DMS 273 (cell line): ENCODE data around the gene MTHFR.
A peak's percentile ranks its signal among the peaks of the same experiment; 100 is the strongest.

Source experiments
- DNase-seq: peaks from one replicate; lab custom pipeline; 2025; ENCODE audit not compliant: unreplicated experiment; lab: John Stamatoyannopoulos, UW

Gene MTHFR

DNA sequence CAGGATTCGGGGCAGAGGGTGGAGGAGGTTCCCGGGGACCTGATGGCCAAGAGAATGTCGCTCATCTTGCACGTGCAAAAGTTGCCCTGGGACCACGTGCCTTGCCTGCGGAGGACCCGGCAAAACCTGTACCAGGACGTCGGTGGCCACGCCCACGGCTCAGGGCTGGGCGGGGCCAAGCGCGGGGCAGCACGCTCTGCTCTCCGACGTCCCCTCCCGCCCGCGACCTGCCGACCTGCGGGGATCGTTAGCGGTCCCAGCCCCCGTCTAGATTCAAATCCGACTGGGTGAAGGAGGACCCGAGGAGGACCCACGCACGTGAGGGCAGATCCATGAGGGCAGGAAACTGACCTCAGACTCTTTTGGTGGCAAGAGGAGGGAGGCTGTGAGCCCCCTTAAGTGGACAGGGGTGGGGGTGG lies 43.8 kb downstream of the MTHFR start, which contains the start of gene C1orf167:
Gene C1orf167 (plus strand): TSS at position 206 of the 419 bp plus-strand sequence. CDS start 2,208 bp downstream, outside the sequence.
- DNase-seq: peak; percentile 27

DNA sequence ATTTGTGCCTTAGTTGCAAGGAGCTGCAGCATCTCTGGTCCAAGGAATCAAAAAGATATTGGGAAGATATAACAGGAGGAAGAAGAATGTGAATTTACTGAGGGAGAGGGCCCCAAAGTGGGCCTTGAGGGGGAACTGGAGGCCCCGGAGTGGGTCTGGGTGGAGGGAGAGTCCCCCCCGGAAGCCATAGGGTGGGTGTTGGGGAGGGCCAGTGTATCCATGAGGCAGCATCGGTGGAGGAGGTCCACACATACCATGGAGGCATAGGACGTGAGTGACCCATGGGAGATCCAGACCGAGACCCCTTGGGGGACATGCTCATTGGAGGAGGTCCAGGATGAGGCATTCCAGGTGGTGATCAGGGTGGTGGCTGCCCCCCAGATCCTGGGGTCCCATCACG lies 44.5 kb downstream of the MTHFR start:
- no peak for DNase-seq

DNA sequence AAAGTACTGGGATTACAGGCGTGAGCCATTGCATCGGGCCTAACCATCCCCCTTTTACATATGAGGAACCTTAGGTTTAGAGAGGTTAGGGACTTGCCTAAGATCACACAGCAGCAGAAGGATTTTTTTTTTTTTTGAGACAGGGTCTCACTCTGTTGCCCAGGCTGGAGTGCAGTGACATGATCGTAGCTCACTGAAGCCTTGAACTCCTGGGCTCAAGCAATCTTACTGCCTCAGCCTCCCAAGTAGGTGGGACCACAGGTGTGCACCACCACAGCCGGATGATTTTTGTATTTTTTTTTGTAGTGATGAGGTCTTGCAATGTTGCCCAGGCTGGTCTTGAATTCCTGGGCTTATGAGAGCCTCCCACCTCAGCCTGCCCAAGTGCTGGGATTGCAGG lies 46.0 kb downstream of the MTHFR start:
- DNase-seq: no peak

DNA sequence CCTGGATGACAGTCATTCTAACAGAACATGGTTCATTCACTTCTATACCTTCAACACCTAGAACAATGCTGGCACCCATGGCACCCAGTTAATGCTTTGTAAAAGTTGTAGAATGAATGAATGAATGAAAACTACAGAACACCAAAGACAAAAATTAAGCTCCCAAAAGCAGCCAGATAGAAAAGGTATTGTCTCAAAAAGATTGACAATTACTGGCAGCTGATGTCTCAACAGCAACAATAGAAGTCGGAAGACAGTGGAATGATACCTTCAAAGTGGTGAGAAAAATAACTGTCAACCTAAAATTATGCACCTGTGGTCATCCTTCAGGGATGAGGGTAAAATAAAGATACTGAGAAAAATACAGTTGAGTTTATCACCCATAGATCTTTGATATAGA lies 48.7 kb downstream of the MTHFR start:
- DNase-seq: no peak

DNA sequence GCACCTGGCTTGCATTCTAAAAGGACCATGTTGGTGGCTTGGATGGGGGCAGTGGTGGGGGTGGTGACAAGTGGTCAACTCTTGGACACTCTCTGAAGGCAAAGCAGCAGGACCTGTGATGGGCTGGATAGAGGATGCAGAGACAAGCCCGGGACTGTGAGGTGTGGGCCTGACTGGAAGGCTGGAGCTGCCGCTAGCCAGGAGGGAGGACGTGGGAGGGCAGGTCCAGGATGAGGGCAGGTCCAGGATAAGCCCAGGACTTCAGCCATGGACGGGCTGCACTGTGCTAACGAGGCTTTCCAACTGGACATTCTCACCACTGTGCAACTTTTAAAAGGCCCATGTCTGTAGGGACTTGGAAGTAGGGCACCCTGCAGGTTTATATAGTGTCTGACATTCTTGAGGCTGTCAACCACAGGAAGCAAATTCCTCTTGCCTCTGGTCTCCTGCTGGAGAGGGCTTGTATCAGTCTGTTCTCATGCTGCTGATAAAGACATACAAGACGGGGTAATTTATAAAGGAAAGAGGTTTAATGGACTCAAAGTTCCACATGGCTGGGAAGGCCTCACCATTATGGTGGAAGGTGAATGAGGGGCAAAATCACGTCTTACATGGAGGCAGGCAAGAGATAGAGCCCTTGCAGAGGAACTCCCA lies 52.1 kb downstream of the MTHFR start:
- no peak for DNase-seq

DNA sequence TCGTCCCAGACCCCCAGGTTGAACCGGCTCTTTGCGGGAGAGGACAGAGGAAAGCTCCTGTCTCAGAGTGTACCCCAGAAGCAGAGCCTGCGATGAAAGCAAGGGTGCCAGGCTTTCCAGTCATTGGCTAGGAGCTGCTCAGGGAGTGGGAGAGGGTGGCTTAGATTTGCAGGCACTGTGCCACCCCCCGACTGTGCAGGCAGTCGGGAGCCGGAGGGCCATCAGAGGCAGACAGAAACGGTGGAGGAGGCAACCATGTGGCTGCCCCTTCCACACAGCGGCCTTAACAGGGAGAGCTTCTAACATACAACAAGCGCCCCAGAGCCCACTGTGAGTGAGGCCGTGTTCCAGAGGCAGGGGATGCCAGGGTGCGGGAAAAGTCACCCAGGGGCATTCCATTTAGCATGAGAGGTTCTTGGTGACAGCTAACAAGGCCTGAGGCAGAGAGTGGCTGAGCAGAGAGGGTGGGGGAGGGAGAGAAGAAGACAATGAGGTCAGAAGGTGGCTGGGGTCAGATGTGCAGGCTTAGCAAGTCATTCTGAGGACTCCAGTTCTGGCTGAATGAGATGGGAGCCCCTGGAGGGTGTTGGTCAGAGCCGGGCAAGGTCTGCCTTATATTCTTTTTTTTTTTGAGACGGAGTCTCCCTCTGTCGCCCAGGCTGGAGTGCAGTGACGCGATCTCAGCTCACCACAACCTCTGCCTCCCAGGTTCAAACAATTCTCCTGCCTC lies 53.2 kb downstream of the MTHFR start:
- DNase-seq: peak; percentile 33

DNA sequence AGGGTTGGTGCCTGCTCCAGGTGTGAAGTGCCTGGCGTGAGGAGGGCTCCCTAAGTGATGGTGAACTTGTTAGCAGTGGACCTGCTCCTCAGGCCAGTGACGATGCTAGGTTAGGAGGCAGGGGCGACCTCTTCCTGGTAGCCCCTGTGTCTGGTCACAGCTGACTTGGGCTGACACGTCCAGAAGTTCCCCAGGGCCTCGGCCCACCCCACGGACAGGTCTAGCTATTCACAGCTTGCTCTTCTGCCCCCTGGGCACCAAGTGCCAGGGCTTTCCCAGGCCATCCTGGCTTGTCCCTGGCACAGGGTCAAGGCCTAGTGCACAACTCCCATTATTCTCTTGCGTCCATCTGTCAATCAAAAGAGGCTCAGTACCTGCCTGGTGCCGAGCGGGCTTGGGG lies 54.7 kb downstream of the MTHFR start:
- no peak for DNase-seq

DNA sequence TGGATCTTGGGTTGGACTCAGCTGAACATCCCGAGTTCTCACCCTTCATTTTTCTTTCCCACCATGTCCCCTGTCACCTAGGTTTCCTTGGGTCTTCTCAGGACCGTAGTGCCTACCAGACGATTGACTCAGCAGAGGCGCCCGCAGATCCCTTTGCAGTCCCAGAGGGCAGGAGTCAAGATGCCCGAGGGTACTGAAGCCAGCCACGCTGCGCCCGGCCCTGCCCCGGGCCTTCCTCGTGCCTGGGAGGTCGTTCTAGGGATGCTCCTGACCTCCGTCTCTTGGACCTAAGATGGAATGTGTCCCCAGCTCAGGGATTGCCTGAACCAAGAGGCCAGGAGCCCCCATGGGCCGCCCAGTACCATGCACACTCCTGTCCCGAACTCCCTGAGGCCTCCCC lies 55.8 kb downstream of the MTHFR start:
- no peak for DNase-seq

DNA sequence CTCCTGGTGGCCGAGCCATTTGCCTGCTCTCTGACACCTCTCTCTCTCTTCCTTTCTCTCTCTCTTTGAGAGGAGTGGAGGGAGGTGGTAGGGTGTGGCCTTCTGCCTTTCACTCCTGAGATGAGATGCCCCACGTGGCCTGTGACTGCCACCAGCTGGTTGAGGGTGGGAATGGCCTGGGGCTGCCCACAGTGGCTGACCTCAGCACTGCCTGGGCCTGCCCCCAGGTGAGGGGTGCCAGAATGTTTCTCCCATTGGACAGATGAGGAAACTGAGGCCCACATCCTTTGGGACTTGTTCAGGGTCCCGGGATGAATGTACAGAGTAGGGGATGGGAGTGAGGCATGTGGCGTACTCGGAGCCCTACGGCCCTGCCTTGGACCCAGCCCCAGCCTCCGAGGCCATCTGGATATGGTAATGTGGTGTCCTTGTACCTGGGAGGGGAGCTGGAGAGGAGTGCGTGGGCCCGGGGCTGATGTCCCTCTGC lies 56.5 kb downstream of the MTHFR start:
- DNase-seq: peak; percentile 77

DNA sequence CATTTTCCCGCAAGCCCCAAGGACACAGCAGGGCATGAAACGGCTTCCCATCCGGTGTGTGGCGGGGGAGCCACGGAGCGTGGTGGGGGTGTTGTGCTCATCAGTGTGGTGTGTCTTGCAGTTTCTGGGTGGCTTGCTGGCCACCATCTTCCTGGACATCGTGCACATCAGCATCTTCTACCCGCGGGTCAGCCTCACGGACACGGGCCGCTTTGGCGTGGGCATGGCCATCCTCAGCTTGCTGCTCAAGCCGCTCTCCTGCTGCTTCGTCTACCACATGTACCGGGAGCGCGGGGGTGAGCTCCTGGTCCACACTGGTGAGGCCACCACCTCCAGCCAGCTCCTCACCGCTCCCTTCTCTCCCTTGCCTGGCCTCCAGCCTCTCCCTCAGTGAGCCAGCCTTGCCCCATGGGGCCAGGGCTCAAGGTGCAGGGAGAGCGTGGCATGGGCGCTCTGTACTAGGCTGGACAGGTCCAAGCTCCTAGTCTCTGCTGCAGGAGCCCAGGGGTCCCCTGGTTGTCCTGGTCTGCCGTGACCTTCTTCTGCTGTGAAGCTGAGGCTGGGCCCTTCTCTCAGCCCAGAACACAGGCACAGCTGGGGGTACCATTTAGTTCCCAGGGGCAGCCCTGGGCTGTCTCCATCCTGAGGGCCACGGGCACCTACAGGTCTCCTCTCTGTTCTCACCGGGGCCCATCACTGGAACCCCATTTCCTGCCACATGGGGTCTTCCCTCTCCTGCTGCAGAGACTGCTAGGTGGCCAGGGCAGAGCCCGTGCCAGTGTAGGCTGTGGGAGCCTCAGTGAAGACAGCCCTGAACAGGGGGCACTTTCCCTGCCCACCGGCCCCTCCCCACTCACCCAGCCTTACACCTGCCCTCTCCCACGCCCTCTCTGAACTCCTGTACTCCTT lies 57.2 kb downstream of the MTHFR start:
- no peak for DNase-seq

DNA sequence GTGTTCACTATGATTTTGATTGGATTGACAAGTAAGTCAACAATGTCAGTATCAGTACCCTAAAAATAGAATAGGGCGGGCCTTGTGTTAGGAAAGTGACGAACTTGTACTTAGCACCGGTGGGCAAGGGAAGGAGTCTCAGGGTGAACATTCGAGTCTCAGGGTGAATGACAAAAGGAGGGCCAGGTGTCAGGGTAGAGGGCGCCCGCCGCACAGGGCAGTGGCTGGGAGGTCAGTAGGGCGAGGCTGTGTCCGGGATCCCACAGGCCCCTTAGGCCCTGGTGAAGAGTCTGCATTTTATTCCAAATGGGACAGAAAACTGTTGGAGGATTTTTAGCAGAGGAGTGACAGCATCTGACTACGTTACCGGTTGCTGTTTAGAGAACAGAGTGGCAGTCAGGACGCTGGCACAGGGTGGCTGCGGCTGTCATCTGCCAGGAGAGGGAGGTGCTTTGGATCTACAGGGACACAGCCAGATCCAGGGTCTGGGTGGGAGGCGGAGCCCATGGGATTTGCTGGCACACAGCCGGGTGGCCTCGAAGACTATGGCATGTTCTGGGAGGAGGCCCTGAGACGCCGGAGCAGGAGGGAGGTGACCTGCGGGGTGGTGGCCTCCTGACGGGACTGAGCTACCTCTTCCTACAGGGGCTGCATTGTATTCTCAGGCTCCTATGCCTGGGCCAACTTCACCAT lies 58.8 kb downstream of the MTHFR start:
- DNase-seq: no peak

DNA sequence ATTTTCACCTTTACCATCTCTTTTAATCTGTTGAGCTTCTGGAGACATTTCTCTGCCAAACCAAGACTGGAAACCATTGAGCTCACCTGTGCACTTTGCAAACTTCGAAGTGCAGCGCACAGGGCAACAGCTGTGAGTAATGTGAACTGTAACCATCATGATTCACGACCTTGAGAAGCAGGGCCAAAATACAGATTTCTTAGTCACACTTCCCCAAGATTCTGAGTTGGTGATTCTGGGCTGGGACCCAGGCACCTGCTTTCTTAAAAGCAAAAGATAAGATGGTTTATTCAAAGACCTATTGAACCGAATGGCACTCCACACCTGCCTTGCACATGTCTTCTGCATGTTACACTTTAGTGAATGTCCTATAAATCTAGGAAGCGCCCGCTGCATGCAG lies 59.7 kb downstream of the MTHFR start:
- no peak for DNase-seq

DNA sequence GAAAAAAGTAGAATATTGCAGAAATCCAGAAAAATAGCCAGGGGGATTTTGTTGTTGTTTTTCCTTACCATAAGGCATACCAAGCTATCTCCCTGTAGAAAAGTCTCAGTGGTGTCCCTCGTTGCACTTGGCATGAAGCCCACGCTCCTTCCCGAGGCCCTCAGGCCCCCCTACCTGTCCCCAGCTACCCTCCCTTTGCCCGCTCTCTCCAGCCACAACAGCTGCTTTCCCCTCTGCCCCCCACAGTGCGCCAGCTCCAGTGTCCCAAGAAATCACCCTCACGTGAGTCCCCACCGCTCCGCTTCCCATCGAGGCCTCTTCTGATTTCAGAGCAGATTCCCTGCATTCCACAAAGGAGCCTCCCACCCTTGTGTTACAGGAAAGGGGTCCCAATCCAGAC lies 61.5 kb downstream of the MTHFR start:
- no peak for DNase-seq

DNA sequence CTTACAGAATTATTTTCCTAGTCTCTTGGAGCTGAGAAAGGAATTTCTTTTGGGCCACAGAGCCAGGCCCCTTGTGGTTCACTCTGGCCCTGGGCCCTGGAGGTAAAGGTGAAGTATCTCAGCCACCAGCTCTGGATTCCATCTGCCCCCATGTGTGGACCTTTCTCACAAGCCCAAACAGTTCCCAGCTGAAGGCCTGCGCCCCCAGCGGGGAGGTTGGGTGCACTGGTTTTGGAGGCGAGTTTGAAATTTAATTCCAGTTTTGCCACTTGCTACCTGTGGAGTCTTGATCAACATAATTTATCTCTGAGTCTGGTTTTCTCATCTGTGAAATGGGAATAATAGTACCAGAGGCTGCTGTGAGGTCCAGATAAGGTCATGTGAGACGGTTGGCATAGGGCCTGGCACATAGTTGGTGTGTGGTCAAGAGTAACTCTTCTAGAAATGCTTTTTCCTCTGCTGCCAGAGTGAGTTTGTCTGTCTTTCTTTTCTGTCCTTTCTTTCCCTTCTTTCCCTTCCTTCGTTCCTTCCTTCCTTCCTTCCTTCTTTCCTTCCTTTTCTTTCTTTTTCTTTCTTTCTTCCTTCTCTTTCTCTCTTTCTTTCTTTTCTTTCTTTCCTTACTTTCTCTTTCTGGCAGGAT lies 63.7 kb downstream of the MTHFR start:
- DNase-seq: no peak

DNA sequence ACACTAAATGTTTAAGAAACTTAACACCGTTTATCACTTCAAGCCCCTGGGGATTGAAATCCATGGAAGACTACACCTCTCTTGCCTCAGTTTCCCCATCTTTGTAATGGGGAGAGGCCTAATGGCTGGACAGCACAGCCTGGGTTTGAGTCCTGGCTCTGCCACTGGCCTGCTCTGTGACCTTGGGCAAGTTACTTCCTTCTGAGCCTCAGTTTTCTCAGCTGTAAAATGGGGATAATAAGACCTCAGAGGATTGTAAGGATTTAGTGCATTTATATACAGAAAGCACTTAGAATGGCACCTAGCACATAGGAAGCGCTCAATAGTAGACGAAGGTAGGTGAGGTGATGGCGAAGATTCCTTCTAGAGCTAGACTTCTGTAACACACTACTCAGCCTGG lies 64.3 kb downstream of the MTHFR start:
- no peak for DNase-seq

DNA sequence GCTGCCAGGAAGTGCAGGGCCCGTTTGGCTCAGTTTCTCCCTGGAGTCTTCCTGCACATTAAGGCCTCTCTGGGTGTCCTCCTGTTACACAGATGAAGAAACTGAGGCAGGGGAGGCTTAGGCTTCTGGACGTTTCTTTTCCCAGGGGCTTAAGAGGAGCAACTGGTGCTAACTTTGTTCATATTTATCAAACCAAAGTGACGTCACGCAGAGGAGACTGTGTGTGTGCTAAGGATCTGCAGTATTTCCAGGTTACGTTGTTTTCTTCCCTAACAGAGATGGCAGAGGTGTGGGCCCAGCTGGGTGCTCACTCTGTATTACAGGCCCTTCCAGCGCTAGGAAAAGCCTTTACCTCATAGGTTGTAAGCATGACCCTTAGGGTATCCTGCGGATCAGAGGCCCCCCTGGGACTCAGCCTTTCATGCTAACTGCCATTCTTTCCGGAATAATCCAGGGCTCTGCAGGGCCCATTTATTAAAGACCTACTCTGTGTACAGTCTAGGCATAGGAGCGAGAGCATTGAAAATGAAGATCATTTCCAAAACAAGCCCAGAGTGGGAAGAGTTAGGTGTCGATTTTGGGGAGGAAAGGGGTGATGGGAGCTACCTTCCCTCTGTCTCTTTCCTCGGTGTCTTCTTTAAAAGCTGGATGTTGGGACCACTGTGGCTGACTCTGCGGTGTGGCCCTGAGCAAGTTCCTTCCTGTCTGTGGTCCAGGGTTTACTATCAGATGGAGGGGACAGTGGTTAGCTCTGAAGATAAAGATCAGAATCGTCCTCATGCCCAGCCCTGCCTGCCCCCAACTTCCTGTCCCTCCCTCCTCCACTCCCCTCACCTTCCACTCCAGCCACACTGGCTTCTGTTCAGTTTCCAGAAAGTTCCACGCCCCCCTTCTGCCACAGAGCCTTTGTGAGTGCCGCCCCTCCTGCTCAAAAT lies 65.2 kb downstream of the MTHFR start:
- DNase-seq: no peak

DNA sequence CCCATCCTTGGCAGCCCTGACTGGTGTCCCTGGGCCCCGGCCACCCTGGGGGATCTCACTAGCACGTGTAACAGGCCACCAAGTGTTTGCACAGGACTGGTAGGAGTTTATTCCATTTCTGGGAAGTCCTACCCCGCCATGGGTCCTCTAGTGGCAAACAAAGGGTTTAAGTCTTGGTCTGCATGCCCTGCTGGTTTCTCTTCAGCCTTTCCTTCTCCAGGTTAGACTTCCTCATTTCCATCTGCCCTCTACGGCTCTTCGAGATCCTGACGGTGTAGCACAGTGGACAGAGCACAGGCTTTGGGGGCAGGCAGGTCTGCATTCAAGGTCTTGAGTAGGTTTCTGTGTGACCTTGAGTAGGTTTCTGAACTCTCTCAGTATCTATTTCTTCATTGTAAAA lies 67.0 kb downstream of the MTHFR start:
- no peak for DNase-seq

DNA sequence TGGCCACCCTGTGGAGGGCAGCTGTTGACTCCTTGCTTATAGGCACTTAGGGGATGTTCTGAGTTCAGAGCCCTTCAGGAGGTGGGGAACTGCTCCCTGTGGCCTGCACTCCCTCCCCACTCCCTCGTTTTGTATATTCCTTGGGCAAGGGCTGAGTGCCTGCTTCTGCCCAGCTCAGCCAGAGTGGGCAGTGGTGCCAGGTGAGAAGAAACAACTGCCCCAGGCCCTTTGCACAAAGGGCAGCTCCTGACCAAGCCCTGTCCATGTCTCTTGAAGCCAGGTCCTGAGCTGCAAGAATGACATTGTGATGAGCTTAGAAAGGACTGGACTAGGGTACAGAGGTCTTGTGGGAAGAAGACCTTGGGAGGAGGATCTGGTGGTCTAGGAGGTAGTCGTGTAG lies 67.7 kb downstream of the MTHFR start:
- no peak for DNase-seq
